Mesenteric fat pad (tissue), 1 donor: ENCODE measurements around the gene TACC2. TPM values are rescaled to one million over a fixed set of nuclear protein-coding genes. Genes with fewer than 3 reads are reported as not detected.
"Not testable (repeated sequence)": the region's sequence is repeated elsewhere in the genome, so short reads cannot be mapped to it uniquely, and the experiment has no call there.

ENCODE experiments used
- DNase-seq: peaks from one replicate; pipeline ENCODE4 v3.0.0-alpha.2; 2020; ENCODE audit warnings: low spot score
- total RNA-seq: library from RNA; stranded (reverse); fragmentation: NEBNext Ultra II Directional; extraction: Animal tissue kit (Norgen Biotek cat#: 25700); gene quantifications from one replicate; pipeline ENCODE4 v1.2.1, GENCODE V29; 2021
- donor health status: DM: yes; HTN: yes; CAD: no.

Gene TACC2
- total RNA-seq, 1 donor from 2014 or later, result 31.0 TPM

GRCh38 chr10:121983852-121984251 is 5.1 kb upstream of the TACC2 start:
- no peak for DNase-seq

- no peak for DNase-seq
These were observed 4.5 kb upstream of the TACC2 start for GRCh38 chr10:121984463-121984862.

GRCh38 chr10:121990015-121990677 is 1.2 kb downstream of the TACC2 start:
- DNase-seq, result no peak

GRCh38 chr10:121991727-121992126 is 2.8 kb downstream of the TACC2 start:
- not testable (repeated sequence) for DNase-seq

DNA sequence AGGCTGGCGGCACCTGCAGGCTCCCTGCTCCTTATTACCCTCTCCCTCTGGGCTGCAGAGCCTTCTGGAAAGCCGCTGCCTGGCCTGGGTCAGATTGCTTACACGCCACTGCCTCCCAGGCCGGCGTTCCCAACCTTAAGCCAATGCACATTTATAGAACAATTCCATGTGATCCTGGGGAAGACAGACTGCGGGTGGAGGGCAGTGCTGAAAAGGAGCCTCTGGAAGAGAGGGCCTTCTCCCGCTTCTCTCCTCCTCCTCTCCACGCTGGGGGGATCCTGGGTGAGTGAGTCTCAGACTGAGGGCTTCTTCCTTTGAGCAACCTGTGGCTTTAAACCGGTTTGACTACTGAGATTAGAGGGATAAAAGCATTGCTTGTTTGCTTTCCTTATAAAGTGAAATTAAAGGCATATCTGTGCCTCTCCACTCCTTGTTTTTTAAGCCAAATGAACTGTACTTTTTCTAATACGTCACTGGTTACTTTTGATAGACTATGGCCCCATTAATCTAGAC is 5.5 kb downstream of the TACC2 start:
- no peak for DNase-seq

DNA sequence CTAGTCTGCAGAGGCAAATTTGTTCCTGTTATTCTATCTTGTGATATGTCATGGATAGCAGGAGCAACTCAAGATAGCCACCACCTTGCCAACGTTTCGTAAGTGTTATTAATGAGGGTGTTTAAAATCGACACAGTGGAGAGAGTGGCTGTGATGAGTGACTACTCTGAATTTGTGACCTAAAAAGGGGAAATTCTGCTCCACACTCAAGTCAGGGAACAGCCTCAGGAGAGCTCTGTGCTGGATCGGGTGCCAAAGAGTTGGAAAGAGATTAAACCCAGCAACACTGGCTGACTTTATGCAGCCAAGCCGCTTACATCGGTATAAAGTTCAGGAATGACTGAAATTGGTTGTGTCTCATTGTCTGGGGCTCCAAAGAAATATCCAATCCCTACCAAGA is 9.5 kb downstream of the TACC2 start:
- no peak for DNase-seq

GRCh38 chr10:121999301-121999700 is 10.3 kb downstream of the TACC2 start:
- DNase-seq, result peak; percentile 12

- no peak for DNase-seq
These were observed 12.7 kb downstream of the TACC2 start for GRCh38 chr10:122001698-122002097.

- no peak for DNase-seq
These were observed 18.5 kb downstream of the TACC2 start for GRCh38 chr10:122007415-122007814.

DNA sequence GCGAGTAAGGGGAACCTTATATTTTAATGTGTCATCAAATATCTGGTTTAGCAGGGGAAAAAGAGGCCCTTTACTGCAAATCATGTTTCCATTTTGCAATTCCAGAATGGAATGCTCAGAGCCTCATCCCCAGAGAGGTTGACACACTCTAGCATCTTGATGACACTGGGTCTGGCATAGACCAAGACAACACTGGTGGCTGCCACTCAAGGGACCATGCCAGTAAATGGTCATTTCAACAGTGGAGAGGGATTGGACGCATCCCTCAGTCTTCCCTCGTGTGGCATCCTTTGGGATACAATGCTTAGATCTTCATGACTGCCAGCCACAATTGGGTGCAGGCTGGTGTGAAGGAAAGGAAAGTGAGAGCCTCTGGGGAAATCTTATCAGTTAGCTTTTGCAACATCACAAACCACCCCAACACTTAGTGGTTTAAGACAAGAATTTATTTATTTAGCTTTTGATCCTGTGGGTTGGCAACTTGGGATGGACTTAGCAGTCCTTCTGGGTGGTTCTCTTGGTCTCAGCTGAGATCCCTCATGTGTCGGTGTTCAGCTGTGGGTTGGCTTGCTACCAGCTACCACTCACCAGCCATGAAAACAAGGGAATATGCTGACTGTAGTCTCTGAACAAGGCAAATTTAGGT is 21.6 kb downstream of the TACC2 start:
- no peak for DNase-seq

DNA sequence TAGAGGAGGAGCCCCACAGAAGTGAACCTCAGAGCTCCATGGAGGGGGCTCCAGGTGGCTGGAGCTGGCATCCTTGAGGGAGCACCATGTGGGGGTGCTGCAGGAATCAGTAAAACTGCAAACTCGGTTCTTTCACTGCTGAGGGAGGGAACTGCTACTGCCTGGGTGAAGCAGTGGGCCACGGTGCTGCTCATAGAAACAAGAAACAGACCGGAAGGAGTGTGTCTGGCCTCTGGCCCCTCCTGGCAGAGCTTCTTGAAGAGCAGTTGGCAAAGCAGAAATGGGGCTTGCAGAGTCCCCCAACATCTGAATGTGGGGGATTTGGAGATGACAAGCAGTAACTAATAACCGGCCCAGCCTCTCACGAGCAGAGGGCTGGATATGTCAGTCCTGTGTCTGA is 23.8 kb downstream of the TACC2 start:
- DNase-seq, result no peak

- DNase-seq, result no peak
These were observed 24.4 kb downstream of the TACC2 start for GRCh38 chr10:122013311-122013780.

- DNase-seq, result no peak
These were observed 25.8 kb downstream of the TACC2 start for GRCh38 chr10:122014652-122015248.

DNA sequence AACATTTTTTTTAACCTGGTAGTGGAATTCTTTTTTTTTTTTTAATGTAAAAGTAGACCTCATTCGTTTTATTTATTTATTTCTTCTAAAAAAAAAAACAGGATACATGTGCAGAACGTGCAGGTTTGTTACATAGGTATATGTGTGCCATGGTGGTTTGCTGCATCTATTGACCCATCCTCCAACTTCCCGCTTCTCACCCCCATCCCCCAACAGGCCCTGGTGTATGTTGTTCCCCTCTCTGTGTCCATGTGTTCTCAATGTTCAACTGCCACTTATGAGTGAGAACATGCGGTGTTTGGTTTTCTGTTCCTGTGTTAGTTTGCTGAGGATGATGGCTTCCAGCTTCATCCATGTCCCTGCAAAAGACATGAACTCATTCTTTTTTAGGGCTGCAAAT is 29.0 kb downstream of the TACC2 start:
- DNase-seq, result not testable (repeated sequence)

GRCh38 chr10:122018491-122018890 is 29.5 kb downstream of the TACC2 start:
- DNase-seq, result no peak

DNA sequence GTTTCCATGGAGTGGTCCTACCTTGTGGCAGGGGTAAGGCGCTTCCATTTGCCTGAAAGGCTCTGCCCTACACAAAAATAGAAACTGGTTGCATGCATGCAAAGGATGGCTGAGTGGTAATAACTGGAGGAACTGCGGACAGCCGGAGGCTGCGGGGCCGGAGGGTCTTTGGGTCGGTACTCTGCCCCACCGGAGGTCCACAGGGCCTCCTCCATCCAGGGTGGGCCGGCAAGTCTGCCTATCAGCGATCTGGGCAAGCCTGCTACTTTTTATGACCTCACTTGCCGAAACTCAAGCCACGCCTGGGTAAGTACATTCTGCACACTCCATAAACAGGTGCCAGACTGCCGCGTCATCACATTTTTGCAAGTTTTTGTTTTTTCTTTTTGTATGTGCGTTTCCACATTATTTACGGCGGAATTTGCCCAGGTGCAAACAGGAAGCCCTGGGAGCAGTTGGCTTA is 30.0 kb downstream of the TACC2 start:
- DNase-seq, result no peak

- no peak for DNase-seq
These were observed 30.5 kb downstream of the TACC2 start for GRCh38 chr10:122019414-122019975.

- DNase-seq, result no peak
These were observed 31.3 kb downstream of the TACC2 start for GRCh38 chr10:122020226-122020625.

DNA sequence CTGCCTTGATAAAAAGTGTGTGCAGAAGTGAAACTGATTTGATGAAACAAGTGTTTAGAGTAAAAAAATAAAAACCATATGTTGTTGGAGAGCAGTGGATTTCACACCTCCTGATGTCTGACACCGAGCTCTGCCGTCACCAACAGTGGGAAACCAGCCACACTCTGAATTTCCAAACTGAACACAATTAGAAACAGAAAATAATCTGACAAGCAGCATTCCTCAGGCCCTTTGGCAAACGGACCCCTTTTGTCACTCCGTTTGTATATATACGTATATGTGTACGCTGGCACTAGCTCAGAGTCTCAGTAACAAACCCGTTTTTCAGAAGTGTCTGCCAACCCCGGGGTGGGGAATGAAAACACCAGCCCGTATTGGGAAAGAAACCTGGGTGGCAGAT is 32.4 kb downstream of the TACC2 start:
- no peak for DNase-seq

- no peak for DNase-seq
These were observed 32.9 kb downstream of the TACC2 start for GRCh38 chr10:122021828-122022227.

DNA sequence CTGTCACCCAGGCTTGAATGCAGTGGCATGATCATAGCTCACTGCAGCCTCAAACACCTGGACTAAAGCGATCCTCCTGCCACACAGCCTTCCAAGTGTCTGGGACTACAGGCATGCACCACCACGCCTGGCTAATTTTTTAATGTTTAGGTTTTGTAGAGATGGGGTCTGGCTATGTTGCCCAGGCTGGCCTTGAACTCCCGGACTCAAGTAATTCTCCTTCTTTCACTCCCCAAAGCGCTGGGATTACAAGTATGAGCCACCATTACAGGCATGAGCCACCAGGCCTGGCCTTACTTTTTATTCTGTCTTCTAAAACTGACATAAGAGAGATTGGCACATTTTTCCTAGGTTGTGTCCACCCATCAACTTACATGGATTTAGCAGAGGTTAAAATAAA is 33.3 kb downstream of the TACC2 start:
- no peak for DNase-seq

GRCh38 chr10:122023257-122023656 is 34.3 kb downstream of the TACC2 start:
- not testable (repeated sequence) for DNase-seq
